Keratinocyte (primary cell): ENCODE results near the gene TSPAN18.

Experiments used
- CTCF ChIP-seq, 3 experiments: IDR thresholded peaks in 1 of 3; conservative IDR thresholded peaks in 1 of 3; optimal IDR thresholded peaks in 1 of 3; 2 replicates in 2 of 3; 3 replicates in 1 of 3; pipeline versions ENCODE3 to v1.5.1; 2011; ENCODE audit warnings: low read length in 3 of 3, mild to moderate bottlenecking in 3 of 3, moderate library complexity in 2 of 3, control low read depth in 1 of 3, inconsistent platforms in 1 of 3; ENCODE audit not compliant: insufficient read depth in 2 of 3; ENCODE audit errors: extremely low read depth in 1 of 3
- EZH2 ChIP-seq: IDR thresholded peaks from one replicate; pipeline ENCODE4 v1.6.1; 2012; ENCODE audit warnings: inconsistent platforms, mild to moderate bottlenecking, low read length, moderate library complexity

DNA sequence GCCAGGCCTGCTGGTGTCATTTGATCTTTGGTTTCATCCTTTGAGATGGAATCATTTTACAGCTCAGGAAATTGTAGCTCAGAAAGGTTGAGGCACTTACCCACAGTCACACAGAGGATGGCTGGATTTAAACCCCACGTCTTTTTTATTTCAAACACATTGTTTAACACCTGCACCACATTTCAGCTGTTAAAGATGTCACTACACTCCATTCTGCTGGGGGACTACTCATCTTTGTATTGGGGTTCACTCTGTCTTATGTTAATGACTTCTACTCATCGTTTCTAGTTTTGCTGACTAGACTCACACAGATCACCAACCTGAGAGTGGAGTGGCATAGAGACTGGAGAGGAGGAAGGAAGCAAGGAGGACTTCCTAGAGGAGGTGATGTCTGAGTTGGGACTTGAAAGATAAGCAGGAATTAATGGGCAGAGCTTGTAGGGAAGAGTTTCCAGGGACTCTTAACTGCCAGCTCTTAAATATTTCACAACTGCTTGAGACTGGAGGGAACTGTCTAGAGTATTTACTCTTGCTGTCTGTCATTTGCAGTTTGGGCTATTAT is 143.9 kb downstream of the TSPAN18 start:
- TF ChIP-seq CTCF (optimal IDR thresholded peaks at IDR 0.05 in 1 of 3, IDR thresholded peaks at IDR 0.05 in 1 of 3, conservative IDR thresholded peaks at IDR 0.05 in 1 of 3; ENCODE audit: extremely low read depth in 1 of 3, insufficient read depth in 2 of 3, low read length in 3 of 3) (no peak), EZH2 (no peak)
